DOHH2 (cell line): ENCODE results near the gene CAMTA2.

Experiments
- CTCF ChIP-seq: fragments of 200-600 bp; sonication (generic); IDR thresholded peaks from one replicate; pipeline ENCODE4 v1.5.1; 2014; ENCODE audit warnings: antibody characterized with exemption, mild to moderate bottlenecking, low read depth, low read length; ENCODE audit not compliant: poor library complexity, severe bottlenecking
- EZH2phosphoT487 ChIP-seq: fragments of 200-600 bp; sonication (generic); IDR thresholded peaks from 2 replicates; pipeline ENCODE4 v1.6.1; 2017; ENCODE audit warnings: borderline replicate concordance, mild to moderate bottlenecking, antibody characterized with exemption, low read length, moderate library complexity, mixed read lengths

GRCh38 chr17:4999430-5000093, 12.1 kb upstream of the CAMTA2 start:
- TF ChIP-seq CTCF (no peak), EZH2phosphoT487 (no peak)
